Measurements from ENCODE around the gene TMEM94.

TMEM94 gene

GRCh38 chr17:75490953-75491649 is 34.7 kb downstream of the TMEM94 start:
- no peak for DNase-seq (ENCODE audit: low read depth)
- H3K36me3 ChIP-seq (ENCODE audit: control insufficient read depth, insufficient read depth, low read length, severe bottlenecking): peaks cover 48% of the 10 kb centered on the region
- H3K4me1 ChIP-seq (ENCODE audit: control insufficient read depth, insufficient read depth, low read length): no peaks in the 10 kb centered on the region
- H3K9ac ChIP-seq (ENCODE audit: low read length): no peak overlapping the region
- H3K4me3 ChIP-seq (ENCODE audit: low read length): no peak overlapping the region
- H3K9me3 ChIP-seq (ENCODE audit: control insufficient read depth, low read length): no peaks in the 10 kb centered on the region
- no peaks in the 10 kb centered on the region for H3K27me3 ChIP-seq (replicated peaks; ENCODE audit: control insufficient read depth, insufficient read depth, low read length)

GRCh38 chr17:75491680-75492079 is 35.2 kb downstream of the TMEM94 start:
- Histone ChIP-seq H3K36me3 (ENCODE audit: control insufficient read depth, insufficient read depth, low read length, severe bottlenecking) (peaks cover 52% of the 10 kb centered on the region), H3K4me1 (ENCODE audit: control insufficient read depth, insufficient read depth, low read length) (no peaks in the 10 kb centered on the region), H3K9me3 (ENCODE audit: control insufficient read depth, low read length) (no peaks in the 10 kb centered on the region), H3K4me3 (ENCODE audit: low read length) (no peak overlapping the region), H3K9ac (ENCODE audit: low read length) (no peak overlapping the region), H3K27me3 (replicated peaks; ENCODE audit: control insufficient read depth, insufficient read depth, low read length) (no peaks in the 10 kb centered on the region)
- DNase-seq (ENCODE audit: low read depth): no peak

GRCh38 chr17:75492555-75493168 is 36.2 kb downstream of the TMEM94 start:
- Histone ChIP-seq H3K27me3 (replicated peaks; ENCODE audit: control insufficient read depth, insufficient read depth, low read length) (no peaks in the 10 kb centered on the region), H3K9ac (ENCODE audit: low read length) (no peak overlapping the region), H3K4me3 (ENCODE audit: low read length) (no peak overlapping the region), H3K4me1 (ENCODE audit: control insufficient read depth, insufficient read depth, low read length) (no peaks in the 10 kb centered on the region), H3K9me3 (ENCODE audit: control insufficient read depth, low read length) (no peaks in the 10 kb centered on the region), H3K36me3 (ENCODE audit: control insufficient read depth, insufficient read depth, low read length, severe bottlenecking) (peaks cover 54% of the 10 kb centered on the region)
- DNase-seq (ENCODE audit: low read depth): no peak

GRCh38 chr17:75493476-75494129 is 37.2 kb downstream of the TMEM94 start:
- Histone ChIP-seq H3K36me3 (ENCODE audit: control insufficient read depth, insufficient read depth, low read length, severe bottlenecking) (peaks cover 61% of the 10 kb centered on the region), H3K4me1 (ENCODE audit: control insufficient read depth, insufficient read depth, low read length) (no peaks in the 10 kb centered on the region), H3K4me3 (ENCODE audit: low read length) (no peak overlapping the region), H3K9ac (ENCODE audit: low read length) (no peak overlapping the region), H3K9me3 (ENCODE audit: control insufficient read depth, low read length) (no peaks in the 10 kb centered on the region), H3K27me3 (replicated peaks; ENCODE audit: control insufficient read depth, insufficient read depth, low read length) (no peaks in the 10 kb centered on the region)
- no peak for DNase-seq (ENCODE audit: low read depth)

- Histone ChIP-seq H3K27me3 (replicated peaks; ENCODE audit: control insufficient read depth, insufficient read depth, low read length) (no peaks in the 10 kb centered on the region), H3K4me1 (ENCODE audit: control insufficient read depth, insufficient read depth, low read length) (peaks cover 3% of the 10 kb centered on the region), H3K9ac (ENCODE audit: low read length) (no peak overlapping the region), H3K9me3 (ENCODE audit: control insufficient read depth, low read length) (no peaks in the 10 kb centered on the region), H3K4me3 (ENCODE audit: low read length) (no peak overlapping the region), H3K36me3 (ENCODE audit: control insufficient read depth, insufficient read depth, low read length, severe bottlenecking) (peaks cover 68% of the 10 kb centered on the region)
- DNase-seq (ENCODE audit: low read depth): no peak
Observed at GRCh38 chr17:75494326-75494877, 38.0 kb downstream of the TMEM94 start.

- H3K9ac ChIP-seq (ENCODE audit: low read length): no peak overlapping the region
- no peaks in the 10 kb centered on the region for H3K9me3 ChIP-seq (ENCODE audit: control insufficient read depth, low read length)
- H3K4me1 ChIP-seq (ENCODE audit: control insufficient read depth, insufficient read depth, low read length): peaks cover 16% of the 10 kb centered on the region
- DNase-seq (ENCODE audit: low read depth): no peak
- H3K36me3 ChIP-seq (ENCODE audit: control insufficient read depth, insufficient read depth, low read length, severe bottlenecking): peaks cover 70% of the 10 kb centered on the region
- no peak overlapping the region for H3K4me3 ChIP-seq (ENCODE audit: low read length)
- H3K27me3 ChIP-seq (replicated peaks; ENCODE audit: control insufficient read depth, insufficient read depth, low read length): no peaks in the 10 kb centered on the region
Observed at GRCh38 chr17:75496005-75496404, 39.6 kb downstream of the TMEM94 start.

- DNase-seq (ENCODE audit: low read depth): no peak
- no peaks in the 10 kb centered on the region for H3K9me3 ChIP-seq (ENCODE audit: control insufficient read depth, low read length)
Observed at GRCh38 chr17:75498039-75498725, 41.7 kb downstream of the TMEM94 start.

GRCh38 chr17:75498726-75499213 is 42.3 kb downstream of the TMEM94 start:
- no peaks in the 10 kb centered on the region for H3K27me3 ChIP-seq (replicated peaks; ENCODE audit: control insufficient read depth, insufficient read depth, low read length)
- H3K4me1 ChIP-seq (ENCODE audit: control insufficient read depth, insufficient read depth, low read length): peaks cover 16% of the 10 kb centered on the region
- no peak overlapping the region for H3K9ac ChIP-seq (ENCODE audit: low read length)
- H3K36me3 ChIP-seq (ENCODE audit: control insufficient read depth, insufficient read depth, low read length, severe bottlenecking): peaks cover 43% of the 10 kb centered on the region
- no peak overlapping the region for H3K4me3 ChIP-seq (ENCODE audit: low read length)
- no peak for DNase-seq (ENCODE audit: low read depth)
- no peaks in the 10 kb centered on the region for H3K9me3 ChIP-seq (ENCODE audit: control insufficient read depth, low read length)

More at GRCh38 chr17:75498039-75498725, 41.7 kb downstream of the TMEM94 start:
- peaks cover 16% of the 10 kb centered on the region for H3K4me1 ChIP-seq (ENCODE audit: control insufficient read depth, insufficient read depth, low read length)
- H3K9ac ChIP-seq (ENCODE audit: low read length): no peak overlapping the region
- no peak overlapping the region for H3K4me3 ChIP-seq (ENCODE audit: low read length)
- peaks cover 49% of the 10 kb centered on the region for H3K36me3 ChIP-seq (ENCODE audit: control insufficient read depth, insufficient read depth, low read length, severe bottlenecking)
- no peaks in the 10 kb centered on the region for H3K27me3 ChIP-seq (replicated peaks; ENCODE audit: control insufficient read depth, insufficient read depth, low read length)

GRCh38 chr17:75499313-75500022 is 43.0 kb downstream of the TMEM94 start:
- Histone ChIP-seq H3K9ac (ENCODE audit: low read length) (peak overlapping the region; percentile 29), H3K4me3 (ENCODE audit: low read length) (no peak overlapping the region), H3K36me3 (ENCODE audit: control insufficient read depth, insufficient read depth, low read length, severe bottlenecking) (peaks cover 38% of the 10 kb centered on the region), H3K27me3 (replicated peaks; ENCODE audit: control insufficient read depth, insufficient read depth, low read length) (no peaks in the 10 kb centered on the region), H3K9me3 (ENCODE audit: control insufficient read depth, low read length) (no peaks in the 10 kb centered on the region), H3K4me1 (ENCODE audit: control insufficient read depth, insufficient read depth, low read length) (peaks cover 16% of the 10 kb centered on the region)
- DNase-seq (ENCODE audit: low read depth): no peak

- H3K9ac ChIP-seq (ENCODE audit: low read length): no peak overlapping the region
- no peaks in the 10 kb centered on the region for H3K27me3 ChIP-seq (replicated peaks; ENCODE audit: control insufficient read depth, insufficient read depth, low read length)
- no peak for DNase-seq (ENCODE audit: low read depth)
- peaks cover 16% of the 10 kb centered on the region for H3K4me1 ChIP-seq (ENCODE audit: control insufficient read depth, insufficient read depth, low read length)
- H3K4me3 ChIP-seq (ENCODE audit: low read length): no peak overlapping the region
- H3K9me3 ChIP-seq (ENCODE audit: control insufficient read depth, low read length): no peaks in the 10 kb centered on the region
- H3K36me3 ChIP-seq (ENCODE audit: control insufficient read depth, insufficient read depth, low read length, severe bottlenecking): peaks cover 35% of the 10 kb centered on the region
Observed at GRCh38 chr17:75500419-75501216, 44.2 kb downstream of the TMEM94 start.
